GM19397 (cell line): ENCODE results near the gene MERTK.

Experiments used
- ATAC-seq: cut with Tn5 transposase; IDR thresholded peaks from one replicate; pipeline ENCODE4 v1.9.1; 2021; ENCODE audit warnings: mild to moderate bottlenecking, moderate library complexity; ENCODE audit not compliant: unreplicated experiment

The MERTK gene

DNA sequence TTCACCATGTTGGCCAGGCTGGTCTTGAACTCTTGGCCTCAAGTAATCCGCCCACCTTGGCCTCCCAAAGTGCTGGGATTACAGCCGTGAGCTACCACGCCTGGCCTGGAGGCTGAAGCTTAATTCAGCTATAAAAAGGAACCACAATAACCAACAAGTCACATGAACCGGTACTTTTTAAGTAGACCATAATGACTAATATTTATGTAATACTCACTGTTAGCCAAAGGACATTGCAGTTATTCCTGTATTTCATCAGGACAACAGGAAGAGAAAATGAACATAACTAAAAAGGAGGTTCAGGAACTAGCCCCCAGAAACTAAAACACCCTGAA, 107.6 kb downstream of the MERTK start:
- no peak for ATAC-seq

DNA sequence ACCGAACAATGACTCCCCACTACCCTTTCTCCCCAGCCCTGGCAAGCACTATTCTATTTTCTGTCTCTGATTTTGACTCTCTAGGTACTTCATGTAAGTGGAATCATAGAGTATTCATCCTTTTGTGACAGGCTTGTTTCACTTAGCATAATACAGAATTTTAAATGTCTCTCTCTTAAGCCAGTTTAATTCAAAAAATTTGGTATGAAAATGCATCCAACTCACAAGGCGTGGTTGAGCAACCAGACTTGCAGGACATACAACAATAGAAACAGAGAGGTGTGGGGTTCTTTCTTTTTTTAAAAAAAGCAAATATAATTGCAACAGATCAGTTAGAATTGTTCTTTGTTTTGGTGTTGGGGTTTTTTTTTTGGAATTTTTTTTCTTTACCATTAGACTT, 109.1 kb downstream of the MERTK start:
- no peak for ATAC-seq

DNA sequence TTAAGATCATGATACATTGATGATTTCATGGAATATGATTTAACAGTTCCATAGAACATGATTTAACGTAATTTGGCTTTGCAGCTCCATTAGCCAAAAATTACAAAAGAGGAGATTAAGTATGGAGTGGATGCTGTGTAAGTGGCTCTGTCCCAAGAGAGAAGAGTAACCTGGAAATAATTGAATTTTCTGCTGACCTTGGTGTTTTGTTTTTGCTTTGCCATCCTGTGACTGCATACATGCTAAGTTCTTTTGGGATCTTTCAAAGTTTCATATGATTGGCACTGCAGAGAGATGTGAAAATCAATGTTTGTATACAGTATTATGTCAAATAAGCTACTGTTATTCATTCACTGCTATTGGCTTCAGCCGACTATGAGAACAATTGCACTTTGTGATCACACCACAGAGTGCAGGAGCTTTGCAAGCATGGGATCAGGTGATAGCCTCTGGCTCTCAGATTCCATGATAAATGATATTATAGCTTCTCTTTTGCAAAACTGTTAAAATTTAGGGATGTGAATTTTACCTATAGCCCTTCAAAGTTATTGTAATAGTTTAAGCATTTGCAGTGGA, 110.6 kb downstream of the MERTK start:
- no peak for ATAC-seq

DNA sequence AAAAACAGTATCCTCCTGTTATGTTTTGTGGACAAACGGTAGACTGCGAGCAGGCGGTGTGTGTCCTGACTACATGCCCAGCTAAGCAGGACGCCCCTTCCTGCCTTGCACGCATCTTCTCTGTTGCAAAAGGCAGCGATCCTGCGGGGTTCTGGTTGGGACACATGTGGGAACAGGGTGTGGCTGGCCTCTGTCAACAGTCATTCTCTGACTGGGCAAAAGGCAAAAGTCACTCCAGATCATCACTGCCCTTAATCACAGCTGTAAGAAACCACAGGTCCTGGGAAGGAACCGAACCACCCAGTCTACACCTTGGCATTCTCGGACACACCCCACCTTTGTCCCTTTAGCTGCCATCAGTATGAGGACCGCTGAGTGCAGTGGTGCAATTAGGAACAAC, 112.3 kb downstream of the MERTK start:
- no peak for ATAC-seq

DNA sequence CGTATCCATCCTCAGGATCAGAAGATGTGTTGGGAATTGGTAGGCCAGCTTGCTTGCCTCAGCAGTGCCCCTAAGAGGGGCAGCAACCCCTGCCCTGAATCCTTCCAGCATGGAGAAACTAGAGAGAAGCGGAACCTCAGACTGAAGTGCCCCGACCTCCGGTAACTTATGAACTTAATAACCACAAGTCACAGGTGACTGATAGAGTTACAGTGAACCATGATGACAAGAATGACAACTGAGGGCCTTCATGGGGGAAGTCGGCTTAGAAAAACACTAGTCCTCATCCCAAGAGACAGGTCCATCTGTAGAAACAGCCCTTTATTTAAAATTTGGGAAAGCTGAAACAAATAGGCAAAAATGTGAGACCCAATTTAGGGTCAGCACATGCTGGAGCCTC, 114.1 kb downstream of the MERTK start:
- ATAC-seq = no peak

DNA sequence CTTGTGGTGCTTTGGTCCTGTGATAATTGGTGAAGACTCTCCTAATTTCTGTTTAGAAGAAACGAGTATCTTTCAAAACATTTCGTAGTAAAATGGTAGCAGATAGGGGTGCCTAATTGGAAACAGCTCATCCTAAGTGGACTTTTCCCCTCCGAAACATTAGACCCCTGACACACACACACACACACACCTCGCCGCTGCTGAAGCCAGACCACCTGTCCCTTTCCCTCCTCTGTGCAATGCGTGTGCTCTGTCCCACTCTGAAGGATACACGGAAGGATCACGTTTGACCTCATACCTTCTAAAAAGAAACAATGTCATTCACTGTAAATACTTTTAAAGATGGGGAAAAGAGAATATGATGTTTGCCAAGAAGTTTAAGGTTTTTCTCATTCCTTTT, 120.4 kb downstream of the MERTK start:
- no peak for ATAC-seq

DNA sequence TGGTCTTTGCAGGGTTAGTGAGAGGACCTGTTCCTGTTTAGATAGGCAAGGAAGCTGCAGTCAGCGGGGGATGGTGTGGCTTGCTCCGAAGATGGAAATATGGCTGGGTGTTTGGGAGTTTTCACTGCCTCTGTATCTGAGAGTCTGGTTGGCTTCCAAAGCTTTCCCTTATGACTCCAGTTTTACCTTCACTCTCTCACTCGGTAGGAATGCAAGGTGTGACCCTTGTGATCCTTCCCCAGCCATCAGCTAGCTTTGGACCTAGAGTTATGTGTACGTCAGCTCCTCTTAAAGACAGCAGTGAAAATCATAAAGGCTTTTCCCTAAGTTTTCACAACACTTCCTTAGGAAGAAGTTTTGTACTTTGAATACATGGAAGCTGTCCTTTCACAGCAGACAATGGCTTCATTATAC, 121.2 kb downstream of the MERTK start:
- ATAC-seq = no peak

DNA sequence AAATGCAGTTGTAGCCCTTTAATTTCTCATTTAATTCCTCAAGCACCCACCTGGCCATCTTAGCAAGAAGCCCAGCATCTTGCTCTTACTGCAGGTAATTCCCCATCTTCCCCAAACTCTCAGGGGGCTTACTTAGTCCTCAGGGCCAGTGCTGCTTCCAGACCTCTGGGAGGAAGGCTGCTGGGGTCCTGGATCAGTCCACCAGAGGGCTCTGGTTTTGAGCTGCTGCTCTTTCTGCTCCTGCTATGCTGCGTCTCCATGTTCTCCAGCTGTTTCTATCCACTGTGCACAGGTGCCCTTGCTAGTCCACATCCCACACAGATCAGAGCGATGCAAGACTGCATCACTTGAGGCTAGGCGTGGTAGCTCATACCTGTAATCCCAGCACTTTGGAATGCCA, 122.2 kb downstream of the MERTK start:
- no peak for ATAC-seq

DNA sequence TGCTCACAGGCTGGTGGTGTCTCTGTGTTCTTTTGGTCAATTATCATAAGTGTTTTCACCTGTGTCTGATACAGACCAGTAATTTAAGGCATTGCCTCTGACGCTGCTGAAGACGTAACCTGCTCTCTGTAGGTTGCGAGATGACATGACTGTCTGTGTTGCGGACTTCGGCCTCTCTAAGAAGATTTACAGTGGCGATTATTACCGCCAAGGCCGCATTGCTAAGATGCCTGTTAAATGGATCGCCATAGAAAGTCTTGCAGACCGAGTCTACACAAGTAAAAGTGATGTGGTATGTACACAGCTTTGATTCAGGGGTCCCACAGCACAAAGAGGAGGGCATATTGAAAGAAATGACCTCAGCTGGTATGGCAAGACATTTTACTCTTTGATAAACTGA, 122.9 kb downstream of the MERTK start:
- no peak for ATAC-seq

DNA sequence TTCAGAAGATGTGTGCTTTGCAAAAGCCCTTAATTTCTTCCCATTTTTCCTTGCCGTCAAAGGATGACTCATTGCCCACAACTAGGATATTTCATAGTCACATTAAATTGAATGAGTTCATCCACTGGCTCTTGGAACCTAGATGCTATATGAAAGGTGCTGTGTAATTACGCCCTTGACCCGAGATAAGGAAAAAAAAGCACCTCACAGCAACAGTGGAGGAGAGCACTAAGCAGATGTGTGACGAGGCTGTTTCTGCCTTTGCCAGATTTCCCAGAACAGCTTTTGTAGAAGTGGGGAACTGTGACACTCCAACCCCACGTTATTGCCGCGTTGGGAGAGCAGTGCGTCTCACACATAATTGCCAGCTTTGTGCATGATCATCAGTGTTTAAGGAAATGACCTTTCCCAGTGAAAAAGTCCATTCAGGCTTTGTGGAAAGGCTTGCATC, 123.4 kb downstream of the MERTK start:
- no peak for ATAC-seq

DNA sequence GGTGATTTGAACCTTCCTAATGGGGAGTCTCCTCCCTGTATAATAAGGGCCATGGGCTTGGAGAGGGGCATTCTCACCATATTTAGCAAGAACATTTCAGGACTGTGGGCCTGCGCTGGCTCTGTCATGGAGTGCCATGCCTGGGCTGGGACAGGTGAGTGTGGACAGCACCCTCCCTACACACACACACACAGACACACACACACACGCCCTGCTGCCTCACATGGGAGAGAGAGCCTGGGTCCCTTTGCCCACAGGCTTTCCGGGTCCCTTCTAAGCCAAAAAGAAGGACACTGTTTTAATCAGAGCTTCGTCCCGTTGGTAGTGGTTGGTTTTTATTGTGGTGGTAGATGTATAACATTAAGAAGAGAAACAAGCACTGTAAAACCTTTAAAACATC, 125.3 kb downstream of the MERTK start:
- ATAC-seq = no peak

DNA sequence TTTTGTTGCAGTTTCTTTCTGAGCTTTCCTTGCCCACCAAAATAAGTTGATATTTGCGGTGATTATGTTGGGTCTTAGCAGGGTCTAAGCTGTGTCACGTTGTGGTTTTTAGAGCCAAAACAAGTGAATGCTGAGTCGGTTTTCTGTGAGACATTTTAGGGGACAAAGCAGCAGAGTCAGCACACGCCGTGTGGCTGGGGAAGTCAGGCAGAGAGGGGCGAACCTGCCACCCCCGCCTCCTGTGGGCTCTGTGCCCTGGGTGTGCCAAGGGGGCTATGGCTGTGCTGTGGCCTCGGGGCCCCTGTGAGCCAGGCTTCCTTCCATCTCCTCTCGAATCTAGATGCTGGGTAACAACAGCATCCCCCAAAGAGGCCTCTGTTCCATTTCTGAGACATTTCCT, 125.8 kb downstream of the MERTK start:
- no peak for ATAC-seq

DNA sequence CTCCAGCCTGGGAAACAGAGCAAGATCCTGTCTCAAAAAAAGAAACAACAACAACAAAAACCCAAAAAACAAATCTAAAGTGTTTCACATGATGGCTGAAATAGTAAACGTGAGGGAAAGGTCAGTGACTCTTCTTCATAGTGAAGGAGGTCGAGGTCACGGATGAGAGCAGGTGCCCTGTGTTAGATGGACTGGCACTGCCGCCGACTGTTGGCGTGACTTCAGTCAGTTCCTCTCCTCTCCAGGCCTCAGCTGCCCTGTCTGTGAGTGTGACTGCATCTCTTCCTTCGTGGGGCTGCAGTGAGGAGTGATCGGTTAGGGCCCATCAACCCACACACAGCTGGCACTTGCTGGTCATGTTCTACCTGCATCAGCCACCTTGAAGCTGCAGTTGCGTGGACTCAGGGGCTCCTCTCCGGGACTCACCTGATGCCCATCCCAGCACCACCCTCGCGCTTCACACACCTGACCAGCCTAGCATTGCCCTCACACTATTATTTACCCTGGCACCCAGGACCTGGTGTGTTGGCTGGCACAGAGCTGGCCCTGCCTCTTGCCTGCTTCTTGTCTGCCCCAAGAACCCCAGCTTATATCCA, 126.6 kb downstream of the MERTK start:
- ATAC-seq = no peak

DNA sequence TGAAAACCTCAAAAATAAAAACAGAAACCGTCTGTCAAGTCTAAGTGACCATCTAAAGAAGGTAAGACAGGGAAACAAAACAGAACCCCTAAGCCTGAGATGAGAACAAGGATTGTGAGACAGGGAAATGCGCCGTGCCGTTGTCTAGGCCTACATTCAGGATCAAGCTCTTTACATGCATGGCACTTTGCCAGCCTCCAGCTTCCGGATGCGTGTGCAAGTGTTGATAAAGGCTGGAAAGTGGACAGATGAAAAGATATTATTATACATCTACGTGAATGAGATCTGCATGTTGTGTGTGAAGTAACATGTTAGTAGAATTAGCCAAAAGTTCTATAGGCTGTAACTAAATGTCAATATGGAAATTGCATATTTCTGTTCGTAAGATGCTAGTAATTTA, 128.1 kb downstream of the MERTK start:
- ATAC-seq = no peak

DNA sequence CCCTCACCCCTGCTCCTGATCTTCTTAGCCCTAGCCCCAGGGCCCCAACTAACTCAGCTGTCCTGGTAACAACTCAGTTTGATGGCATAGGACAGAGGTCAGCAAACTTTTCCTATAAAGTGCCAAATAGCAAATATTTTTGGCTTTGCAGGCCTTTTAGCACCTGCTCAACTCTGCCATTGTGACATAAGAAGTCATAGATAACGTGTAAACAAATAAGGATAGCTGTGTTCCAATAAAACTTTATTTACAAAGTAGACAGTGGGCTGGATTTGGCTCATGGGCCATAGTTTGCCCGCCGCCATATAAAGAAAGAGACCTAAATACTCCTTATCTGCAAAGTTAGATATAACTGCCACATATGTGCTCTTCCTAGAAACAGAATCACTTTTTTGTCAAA, 129.4 kb downstream of the MERTK start:
- no peak for ATAC-seq

DNA sequence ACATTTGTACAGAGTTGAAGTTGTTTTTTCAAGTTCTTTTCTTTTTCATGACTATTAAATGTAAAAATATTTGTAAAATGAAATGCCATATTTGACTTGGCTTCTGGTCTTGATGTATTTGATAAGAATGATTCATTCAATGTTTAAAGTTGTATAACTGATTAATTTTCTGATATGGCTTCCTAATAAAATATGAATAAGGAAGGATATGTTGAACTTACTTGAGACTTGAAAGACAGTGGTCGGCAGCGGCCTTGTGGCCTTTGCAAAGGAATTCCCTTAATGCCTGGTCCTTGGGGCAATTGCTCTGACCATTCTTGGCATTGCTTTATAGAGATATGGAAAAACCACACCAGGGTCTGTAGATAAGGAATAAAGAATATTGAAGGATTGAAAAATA, 130.8 kb downstream of the MERTK start:
- ATAC-seq = no peak

DNA sequence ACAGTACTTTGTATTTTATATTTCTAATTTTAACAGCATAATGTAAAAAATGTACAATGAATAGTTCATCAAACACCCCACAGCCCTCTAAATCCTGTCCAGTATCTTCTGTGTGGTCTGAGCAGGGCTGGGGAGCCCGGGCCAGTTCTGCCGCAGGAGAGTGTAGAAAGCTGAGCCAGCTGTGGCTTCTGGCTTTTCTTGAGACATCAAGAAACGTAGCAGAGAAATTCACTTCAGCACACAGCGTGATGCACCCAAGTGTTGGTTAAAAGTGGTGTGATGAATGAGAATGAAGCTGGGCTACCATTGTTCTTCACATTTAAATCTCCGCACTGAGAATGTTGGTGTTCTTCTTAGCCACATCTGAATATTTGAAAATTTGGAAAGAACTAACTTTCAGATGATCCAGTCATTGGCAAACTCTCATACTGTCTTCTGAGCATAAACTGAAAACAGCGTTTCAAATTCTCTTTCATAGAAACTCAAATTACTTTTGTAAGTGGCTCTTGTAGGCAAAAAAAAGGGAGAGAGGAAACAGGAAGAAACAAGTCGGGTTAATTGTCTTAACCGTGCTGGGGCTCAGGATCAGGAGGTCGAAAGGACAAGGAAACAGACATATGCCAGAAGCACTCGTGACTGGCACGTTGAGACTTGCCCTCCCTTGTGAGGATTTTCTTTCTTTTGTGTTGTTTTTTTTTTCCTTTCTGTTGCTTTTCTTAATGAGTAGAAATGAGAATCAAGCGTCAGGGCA, 133.2 kb downstream of the MERTK start:
- ATAC-seq = no peak

DNA sequence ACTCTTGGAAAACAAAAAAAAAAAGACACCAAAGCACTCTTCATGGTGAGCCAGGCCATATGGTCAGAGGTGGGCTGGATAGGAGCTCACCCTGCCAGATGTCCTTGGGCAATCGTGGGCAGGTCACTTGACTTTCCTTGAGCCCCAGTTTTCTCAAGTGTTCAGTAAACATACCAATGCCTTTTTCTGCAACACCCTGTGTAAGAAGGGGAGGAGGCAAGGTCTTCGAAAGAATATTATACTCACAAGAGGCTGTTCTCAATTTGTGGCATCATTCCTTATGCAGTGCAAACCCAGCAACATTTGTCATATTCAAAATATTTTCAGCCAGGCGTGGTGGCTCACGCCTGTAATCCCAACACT, 133.8 kb downstream of the MERTK start:
- no peak for ATAC-seq

DNA sequence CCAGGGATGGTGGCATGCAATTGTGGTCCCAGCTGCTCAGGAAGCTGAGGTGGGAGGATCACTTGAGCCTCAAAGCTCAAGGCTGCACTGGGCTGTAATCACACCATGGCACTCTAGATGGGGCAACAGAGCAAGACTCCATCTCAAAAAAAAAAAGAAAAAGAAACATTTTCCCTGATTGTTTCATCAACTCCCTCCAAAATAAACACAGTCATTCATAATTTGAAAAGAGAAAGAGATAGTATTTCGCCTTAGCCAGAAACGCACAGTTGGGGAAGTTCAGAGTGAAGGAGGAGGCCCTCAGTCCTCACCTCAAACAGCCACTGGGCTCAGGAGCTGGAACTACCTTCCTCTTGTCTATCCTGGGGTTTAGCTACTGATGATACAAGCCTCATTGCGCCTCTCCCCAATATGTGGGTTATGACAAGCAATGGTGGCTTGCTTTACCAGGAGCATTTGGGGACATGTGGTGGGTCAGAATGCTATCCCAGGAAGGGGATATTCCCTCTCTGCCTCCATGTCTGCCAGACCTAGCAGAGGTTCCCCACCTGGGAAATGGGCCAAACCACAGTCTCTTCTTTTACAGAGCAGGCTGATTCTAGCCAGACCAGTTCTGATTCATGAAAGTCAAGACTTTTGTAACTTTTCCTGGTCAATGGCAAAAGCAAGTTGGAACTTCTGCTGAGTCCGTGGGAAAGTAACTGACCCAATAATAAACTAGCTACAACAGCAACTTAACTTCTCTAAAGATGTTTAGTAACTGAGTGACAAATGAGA, 134.5 kb downstream of the MERTK start:
- ATAC-seq = no peak

DNA sequence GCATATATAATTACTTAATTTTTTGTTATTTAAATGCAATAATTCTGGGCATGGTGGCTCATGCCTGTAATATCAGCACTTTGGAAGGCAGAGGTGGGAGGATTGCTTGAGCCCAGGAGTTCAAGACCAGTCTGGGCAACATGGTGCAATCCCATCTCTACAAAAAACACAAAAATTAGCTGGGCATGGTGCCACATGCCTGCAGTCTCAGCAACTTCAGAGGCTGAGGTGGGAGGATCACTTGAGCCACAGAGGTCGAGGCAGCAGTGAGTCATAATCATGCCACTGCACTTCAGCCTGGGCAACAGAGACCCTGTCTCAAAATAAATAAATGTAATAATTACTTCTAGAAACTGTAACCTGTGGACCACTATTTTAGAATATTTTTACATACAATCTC, 135.2 kb downstream of the MERTK start:
- ATAC-seq = no peak

DNA sequence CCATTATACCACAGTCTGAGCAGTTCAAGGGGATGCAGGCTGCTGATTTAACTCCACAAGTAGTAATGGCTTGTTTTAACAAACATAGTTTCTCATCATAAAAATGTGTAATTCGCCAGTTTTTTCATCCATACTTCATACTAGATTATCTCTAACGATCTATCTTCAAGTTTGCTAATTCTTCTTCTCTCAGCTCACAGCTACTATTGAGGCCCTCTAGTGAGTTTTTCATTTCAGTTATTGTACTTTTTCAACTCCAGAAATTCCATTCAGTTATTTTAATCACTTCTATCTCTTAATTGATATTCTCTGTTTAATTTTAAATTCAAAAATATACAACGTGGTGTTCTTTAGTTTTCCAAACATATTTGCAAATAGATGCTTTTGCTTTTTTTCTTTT, 136.5 kb downstream of the MERTK start:
- no peak for ATAC-seq

DNA sequence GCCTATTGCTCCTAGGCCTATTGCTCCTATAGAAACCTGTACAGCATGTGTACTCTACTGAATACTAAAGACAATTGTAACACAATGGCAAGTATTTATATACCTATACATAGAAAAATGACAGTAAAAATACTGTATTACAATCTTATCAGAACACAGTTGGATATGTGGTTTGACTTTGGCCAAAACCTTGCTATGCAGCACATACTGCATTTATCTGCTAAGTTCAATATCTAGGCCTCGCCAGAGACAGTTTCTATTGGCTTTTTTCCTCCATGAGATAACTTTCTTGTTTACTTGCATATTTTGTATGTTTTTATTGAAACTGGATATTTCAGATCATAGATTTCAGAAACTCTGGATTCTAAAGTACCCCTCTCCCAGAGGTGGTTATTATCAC, 137.4 kb downstream of the MERTK start:
- no peak for ATAC-seq
